ENCODE data around the gene ADD3.

Gene ADD3, protein sequence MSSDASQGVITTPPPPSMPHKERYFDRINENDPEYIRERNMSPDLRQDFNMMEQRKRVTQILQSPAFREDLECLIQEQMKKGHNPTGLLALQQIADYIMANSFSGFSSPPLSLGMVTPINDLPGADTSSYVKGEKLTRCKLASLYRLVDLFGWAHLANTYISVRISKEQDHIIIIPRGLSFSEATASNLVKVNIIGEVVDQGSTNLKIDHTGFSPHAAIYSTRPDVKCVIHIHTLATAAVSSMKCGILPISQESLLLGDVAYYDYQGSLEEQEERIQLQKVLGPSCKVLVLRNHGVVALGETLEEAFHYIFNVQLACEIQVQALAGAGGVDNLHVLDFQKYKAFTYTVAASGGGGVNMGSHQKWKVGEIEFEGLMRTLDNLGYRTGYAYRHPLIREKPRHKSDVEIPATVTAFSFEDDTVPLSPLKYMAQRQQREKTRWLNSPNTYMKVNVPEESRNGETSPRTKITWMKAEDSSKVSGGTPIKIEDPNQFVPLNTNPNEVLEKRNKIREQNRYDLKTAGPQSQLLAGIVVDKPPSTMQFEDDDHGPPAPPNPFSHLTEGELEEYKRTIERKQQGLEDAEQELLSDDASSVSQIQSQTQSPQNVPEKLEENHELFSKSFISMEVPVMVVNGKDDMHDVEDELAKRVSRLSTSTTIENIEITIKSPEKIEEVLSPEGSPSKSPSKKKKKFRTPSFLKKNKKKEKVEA

DNA sequence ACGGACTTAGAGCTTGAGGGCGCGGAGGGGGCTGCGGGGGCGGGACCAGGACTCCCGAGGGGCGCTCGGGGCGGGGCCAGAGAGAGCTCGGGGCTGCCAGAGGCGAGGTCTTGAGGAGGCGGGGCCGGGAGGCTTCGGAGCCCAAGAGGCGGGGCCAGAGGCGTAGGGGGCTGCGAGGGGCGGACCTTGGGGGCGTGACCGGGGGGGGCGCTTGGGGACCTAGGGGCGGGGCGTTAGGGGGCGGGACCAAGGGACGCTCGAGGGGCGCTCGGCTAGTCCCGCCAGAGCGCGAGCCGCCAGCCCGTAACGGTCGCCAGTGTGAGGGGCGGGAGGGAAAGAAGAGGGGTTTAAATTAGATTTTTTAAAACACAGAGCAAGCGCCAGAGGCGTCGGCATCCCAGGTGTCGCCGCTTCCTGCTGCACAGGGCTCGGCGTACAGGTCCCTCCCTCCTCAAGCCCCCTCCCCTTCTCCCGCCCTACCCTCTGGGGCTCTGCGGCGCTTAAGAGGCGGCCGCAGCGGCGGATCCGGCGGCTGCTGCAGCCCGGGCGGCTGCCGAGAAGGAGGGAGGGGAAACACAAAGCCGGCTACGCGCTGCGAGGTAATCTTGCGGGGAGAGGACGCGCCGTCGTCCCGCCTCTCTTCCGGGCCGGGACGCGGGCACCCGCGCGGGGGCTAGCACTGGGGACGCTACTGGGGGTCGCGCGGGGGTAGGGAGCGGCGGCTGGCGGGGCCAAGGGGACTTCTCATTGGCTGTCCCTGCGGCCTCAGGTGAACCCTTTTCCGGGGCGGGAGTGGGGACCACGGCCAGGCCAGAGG, at the start of gene ADD3:
Gene ADD3, plus strand, starts transcription at position 284 of the 817 bp plus-strand sequence. CDS start 92,670 bp downstream, outside the sequence.
- DNase-seq (ENCODE audit: low read depth in 1 of 2, low spot score in 1 of 2): peak; percentile 83 to 88

DNA sequence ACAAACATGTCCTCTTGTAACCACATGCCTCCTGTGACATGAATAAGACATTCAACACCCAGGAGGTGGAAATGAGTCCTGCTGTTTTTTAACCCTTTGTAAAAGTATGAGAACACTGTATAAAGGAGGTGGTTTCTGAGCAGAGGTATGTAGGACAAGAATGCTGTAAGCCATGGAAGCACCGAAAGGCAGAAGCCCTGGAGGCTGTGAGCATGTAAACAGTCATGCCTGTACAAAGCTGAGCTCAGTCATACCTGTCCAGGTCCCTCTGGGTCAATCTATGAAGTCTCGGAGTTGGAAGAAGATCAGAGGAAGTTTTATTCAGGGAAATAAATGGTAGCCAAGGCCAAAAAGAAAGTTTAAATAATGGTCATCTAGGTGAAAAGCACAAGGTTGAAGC, 49.7 kb upstream of the ADD3 start:
- no peak for DNase-seq (ENCODE audit: low read depth in 1 of 2, low spot score in 1 of 2)

DNA sequence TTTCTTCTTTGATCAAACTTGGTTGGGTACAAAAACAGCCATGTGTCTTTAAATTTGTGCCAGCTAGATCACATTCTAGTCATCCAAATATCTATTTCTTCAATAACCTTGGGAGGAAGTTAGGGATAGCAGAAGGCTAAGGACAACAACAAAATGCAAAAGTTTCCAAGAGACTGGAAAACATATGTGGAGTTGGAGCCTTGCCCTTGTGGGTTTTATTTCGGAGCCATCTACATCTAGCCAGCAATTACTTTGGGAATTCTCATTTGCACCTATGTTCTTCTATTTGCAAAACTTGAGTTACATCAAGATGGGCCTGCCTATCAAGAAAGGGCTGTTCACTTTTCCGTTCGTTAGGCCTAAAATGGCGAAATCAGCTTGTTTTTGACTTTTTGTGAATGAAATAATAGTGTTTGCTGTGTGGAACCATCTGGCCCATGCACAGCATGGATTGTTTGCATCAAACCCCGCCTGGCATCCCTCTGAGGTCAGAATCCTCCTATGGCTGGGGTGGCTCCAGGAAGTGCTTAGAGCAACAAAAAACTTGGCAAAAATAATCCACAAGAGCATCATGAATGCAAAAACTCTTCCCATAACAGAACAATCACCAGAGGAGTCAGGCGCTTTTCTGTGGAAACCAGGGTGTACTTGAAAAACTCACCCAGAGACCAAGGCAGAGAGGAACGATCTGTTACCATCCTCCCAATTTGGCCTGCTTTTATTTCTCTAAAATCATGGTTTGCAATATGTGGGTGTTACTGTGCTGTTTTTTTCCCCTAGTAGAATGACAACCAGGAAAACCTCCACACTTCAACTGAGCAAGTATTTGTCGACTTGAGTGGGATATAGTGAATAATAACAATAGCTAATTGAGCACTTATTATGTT, 48.3 kb upstream of the ADD3 start:
- DNase-seq (ENCODE audit: low read depth in 1 of 2, low spot score in 1 of 2): no peak

DNA sequence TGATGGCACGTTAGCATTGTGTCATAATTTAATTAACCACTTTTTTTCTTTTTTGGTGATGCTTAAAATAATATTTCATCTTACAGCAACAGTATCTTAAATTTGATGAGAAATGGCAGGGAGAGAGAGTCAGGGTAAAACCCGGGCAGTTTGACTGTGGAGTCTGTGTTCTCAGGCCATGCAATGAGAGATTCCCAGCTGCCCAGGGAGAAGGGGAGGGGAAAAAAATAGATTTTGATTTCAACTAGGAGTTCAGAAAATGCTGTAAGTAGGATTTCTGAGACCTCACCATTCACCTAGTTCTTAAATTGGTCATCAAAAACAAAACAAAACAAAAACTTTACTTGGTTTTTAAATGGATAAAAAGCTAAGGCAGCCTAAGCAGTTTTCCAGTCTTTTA, 47.1 kb upstream of the ADD3 start:
- DNase-seq (ENCODE audit: low read depth in 1 of 2, low spot score in 1 of 2): no peak

DNA sequence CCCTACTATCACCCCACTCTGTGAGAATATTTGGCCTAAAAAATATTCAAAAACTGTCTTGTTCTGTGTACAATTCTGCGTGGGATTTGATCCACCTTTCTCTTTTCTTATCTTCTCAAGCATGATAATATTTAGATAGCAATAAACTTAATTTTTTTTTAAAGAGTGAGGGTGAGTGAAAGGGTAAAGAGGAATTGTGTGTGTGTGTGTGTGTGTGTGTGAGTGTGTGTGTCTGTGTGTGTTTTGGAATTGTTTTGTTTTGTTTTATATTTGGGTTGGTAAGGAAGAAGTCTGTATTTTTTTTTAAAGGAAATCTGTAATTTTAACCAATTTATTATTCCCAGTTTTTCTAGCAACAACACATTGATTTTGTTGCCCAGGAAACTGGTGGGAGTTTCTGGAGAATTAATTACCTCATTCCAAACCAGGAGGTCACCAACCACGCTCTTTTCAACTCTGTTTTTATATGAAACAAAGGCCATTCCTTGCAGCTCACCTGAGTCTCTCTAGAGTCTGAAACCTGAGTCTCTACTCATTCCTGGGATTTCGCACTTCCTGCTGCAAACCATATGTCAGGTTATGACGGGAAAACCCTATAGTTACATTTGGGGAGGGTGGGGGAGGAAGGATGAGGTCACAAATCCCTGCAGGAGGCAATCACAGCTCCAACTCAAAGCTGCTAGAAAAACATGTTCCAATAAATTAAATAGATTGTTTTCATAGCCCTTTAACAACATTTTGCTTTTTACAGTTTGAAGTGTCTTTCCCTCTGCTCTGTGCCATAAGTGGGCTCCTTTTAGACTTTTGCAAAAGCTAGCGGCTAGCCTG, 46.4 kb upstream of the ADD3 start:
- no peak for DNase-seq (ENCODE audit: low read depth in 1 of 2, low spot score in 1 of 2)

DNA sequence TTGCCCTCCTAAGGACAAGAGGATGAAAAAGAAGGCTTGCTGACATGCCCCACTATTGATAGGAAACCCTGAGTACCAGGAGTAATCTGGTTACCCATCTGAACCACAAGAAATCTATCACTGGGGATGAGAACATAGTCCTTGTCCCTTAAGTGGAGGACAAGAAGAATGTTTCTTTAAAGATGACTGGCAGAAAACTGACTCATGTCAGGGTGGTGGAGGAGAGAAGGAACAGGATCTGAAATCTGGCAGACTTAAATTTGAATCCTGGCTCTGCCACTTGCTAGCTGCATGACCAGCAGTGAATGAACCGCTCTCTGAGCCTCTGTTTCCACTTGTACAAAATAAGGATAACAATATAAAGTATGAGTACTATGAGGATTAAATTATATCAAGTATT, 45.5 kb upstream of the ADD3 start:
- no peak for DNase-seq (ENCODE audit: low read depth in 1 of 2, low spot score in 1 of 2)

DNA sequence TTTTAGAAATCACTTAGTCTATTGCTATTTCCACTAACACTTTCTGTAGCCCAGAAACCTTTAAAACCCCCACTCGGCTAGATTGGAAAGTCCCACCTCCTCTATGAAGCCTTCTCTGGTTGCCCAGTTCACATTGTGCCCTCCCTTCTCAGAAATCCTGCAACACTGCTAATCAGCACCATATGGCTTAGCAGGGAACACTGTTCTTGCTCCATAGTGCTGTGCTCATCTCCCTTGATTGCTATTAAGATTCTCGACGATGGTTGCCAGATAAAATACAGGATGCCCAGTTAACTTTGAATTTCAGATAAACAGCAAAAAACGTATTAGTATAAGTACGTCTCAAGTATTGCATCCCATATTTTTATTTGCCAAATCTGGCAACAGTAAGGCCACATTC, 44.3 kb upstream of the ADD3 start:
- no peak for DNase-seq (ENCODE audit: low read depth in 1 of 2, low spot score in 1 of 2)

DNA sequence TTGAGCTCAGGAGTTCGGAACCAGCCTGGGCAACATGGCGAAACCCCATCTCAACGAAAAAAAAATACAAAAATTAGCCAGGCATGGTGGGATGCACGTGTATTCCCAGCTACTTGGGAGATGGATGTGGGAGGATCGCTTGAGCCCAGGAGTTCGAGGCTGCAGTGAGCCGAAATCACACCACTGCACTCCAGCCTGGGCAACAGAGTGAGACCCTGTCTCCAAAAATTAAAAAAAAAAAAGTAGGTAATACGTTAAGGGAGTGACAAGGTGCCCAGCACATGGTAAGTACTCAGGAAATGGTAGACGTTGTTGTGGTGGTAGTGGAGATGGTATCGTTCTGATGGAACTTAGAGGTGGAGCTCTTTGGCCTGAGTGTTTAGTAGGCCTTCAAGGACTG, 43.5 kb upstream of the ADD3 start:
- no peak for DNase-seq (ENCODE audit: low read depth in 1 of 2, low spot score in 1 of 2)

DNA sequence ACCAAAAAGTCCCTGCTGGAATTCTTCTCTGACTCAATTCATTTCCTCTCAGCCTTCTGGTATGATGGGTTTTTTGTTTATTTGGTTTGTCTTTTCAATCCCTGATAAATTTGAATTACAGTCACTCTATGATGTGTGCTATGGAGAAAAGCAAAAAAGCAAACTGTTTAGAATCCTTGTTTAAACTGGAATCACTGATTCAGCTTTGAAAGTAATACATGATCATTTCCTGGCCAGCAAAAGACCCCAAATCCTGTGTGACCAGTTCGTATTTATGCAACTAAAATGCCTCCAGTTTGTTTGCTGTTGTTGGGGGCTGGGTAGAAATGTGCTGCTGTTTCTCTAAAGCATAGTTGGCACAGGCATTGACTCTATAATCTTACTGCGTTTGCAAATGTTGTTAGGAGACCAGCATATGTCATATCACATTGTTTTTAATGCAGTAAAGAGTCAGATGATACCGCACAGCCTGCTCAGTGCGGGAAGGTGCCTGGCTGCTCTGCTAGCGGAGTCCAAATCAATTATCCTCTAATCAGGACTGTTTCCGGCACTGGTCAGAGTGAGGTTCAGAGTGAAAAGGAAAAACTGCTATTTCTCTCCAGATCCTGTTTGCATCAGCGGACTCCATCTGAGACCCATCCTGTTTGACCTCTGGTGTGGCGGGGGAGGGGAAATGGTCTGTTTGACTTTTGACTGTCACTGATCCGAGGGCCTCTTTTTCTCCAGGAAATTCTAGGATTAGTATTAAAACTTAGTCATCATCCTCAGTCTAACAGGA, 40.6 kb upstream of the ADD3 start:
- DNase-seq (ENCODE audit: low read depth in 1 of 2, low spot score in 1 of 2): no peak

DNA sequence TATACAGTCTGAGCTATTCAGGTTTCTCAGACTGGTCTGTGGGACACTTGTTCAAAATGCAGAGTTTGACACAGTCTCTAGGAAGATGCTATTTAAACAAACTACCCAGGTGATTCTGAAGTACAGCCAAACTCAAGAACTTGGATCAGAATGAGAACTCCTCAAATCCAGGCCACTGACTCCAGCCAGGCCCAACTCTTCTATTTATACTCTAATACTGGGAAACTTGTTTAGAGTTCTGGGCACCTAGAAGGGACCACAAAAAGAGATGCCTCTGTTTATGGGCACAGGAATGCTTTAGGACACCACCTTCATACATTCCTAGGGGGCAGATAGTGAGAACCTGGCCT, 40.1 kb upstream of the ADD3 start:
- no peak for DNase-seq (ENCODE audit: low read depth in 1 of 2, low spot score in 1 of 2)

DNA sequence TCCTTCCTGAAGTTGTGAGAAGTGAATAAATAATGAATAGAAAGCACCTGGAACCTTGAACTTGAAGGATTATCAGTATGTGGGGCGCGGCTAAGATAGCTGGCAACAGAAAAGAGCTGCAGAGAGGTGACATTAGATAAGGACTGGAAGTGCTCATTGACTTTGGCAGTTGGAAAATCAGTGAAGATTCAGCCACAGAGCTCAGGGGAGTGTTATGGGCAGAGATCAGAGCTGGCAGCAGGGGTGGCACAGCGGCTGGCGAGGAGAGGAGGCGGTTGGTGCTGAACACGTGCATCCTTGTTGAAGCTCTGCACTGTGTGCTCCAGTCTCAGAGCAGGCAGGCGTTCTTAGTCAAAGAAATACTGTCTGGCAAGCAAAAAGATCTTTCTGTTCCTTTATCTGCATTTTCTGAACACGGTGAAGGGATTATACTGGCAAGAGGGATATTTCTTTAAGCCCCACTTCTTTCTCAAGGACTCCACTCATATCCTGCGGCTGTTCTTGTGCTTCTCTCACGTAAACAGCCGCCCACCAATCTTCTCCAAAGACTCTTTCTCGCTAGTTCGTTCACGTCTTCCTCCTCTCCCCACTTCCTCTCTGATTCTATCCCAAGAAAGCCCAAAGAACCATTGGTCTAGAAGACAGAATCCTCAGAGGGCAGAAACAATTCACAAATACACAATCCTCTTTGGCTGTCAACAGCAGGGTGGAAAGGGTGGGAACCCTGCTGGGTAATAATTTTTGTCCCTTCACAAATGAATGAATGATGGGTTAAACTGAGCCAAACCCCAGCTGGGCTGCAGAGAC, 38.6 kb upstream of the ADD3 start:
- DNase-seq (ENCODE audit: low read depth in 1 of 2, low spot score in 1 of 2): no peak

DNA sequence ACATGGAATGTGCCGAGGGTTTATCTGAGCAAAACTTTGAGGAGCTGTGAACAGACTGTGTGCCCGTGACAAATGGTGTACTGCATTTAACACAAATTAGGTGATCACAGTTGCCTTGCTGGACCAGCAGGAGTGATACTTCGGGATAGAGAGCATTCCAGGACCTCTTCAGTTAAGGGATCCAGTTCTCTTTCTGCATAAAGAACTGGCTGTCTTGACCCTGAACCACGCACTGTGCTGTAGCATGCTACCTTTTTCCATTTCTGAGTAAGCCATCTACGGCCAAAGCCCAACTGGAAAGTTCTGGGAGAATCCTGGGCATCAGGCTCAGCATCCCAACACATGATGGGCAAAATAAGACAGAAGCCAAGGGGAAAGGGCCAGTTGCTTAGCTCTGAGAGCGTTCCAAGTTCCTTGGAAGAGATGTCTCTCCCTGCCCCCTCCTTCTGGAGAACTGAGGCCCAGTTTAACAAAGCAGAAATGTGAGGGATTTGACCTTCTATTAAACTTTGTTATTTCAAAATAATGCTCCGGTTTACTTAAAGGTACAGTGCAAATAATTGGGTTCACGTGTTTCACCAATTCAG, 37.9 kb upstream of the ADD3 start:
- DNase-seq (ENCODE audit: low read depth in 1 of 2, low spot score in 1 of 2): no peak

DNA sequence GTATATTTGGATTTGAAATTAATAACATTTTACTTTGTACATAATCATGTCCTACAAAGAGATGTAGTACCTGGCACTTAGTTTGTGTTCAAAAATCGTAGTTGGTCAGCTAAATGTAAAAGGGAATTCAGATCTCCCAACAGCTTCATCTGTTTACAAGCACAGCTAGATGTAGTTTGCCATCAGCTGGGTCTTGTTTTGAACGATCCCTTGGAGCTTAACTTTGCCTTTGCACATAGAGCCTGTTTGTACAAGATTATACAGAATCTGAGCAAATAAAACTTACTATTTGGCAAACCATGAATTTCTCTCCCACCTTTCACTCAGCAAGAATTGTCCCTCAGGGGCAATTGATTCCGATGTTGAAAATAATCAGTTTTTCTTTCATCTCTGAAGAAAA, 36.1 kb upstream of the ADD3 start:
- DNase-seq (ENCODE audit: low read depth in 1 of 2, low spot score in 1 of 2): no peak

DNA sequence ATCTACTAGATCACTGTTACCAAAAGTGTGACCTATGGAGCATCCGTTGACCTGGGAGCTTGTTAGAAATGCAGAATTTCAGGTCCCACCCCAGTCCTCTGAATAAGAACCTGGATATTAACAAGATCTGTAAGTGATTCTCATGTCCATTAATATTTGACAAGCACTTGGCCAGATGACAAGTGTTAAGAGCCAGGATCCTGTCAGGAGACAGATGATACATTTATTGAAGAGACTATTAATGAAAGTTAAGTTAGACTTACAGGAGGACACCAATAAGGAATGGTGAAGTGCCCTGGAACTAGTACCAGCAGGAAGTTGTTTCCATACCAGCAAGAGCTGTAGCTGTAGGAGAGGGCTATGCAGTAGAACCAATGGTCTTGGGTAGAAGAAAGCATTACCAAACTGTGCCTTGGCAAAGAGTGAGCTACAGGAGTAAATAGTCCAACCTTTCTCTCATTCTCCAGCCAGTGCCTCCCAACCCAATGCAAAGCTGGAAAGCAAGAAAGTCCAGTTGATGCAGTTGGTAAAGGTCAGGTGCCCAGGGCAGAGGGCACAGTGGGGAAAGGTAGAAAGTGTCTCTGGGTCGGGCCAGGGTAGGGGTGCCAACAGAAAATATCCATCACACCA, 35.3 kb upstream of the ADD3 start:
- DNase-seq (ENCODE audit: low read depth in 1 of 2, low spot score in 1 of 2): no peak

DNA sequence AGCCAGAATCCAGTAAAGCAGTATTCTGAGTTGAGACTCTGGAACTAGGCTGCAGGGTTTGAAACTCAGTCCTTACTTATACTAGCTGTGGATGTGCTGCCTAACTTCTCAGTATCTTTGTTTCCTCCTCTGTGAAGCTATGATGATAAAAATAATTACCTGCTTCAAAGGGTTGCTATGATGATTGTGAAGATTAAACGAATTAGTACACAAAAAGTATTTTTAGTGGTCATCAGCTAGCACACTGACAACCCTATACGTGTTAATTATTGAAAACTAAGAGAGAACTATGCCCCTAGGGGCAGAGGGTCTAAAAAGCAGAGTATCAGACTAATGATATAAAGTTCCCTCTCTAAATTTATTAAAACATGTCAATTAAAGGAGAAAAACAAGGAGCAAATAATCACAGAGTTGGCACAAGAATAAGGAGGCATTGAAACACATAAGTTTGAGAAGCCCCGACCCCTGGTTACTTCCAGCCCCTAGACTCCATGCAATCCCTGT, 34.4 kb upstream of the ADD3 start:
- no peak for DNase-seq (ENCODE audit: low read depth in 1 of 2, low spot score in 1 of 2)

DNA sequence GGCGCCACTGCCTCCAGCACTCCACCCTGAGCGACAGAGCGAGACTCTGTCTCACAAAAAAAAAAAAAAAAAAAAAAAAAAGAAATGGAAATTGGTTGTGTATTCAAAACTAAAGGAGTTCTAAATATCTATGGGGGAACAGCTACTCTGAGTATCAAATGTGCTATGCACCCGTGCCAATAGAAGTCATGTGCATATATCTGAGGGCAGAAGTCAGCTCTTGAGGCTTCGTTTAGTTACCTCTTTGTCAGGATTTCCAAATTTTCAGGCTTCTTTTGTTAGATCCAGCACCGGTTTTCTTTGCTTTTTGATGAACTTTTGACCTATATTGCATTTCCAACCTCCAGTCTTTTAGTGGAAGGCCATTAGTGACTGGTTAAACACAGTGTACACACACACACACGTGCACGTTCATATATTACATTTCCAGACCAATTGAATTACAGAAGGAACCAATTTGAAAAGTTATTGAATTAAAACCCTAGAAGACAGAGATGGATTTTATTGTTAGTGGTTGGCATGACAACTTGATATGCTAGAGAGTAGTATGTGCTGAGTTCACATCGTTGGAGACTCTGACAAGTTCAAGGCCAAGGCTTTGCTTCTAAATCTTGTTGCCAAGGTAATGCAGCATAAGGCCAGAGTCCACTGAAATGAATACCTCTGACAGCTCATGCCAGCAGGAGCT, 33.1 kb upstream of the ADD3 start:
- DNase-seq (ENCODE audit: low read depth in 1 of 2, low spot score in 1 of 2): no peak
